DND-41 (cell line): Measurements from ENCODE around the gene EDN2.

Experiments
- ATAC-seq: fragments of 200-7000 bp; cut with Tn5 transposase; 3 replicates; pipeline ENCODE4 v1.9.1; 2021; ENCODE audit warnings: low read depth; ENCODE audit not compliant: insufficient read depth
- DNase-seq: peaks from one replicate; pipeline ENCODE4 v3.0.0-alpha.2; 2020
- H2AFZ ChIP-seq: 2 replicates; pipeline ENCODE4 v1.6.0; 2012; ENCODE audit warnings: low read depth, low read length
- H3K27ac ChIP-seq: 2 replicates; pipeline ENCODE4 v1.5.1; 2012; ENCODE audit warnings: low read length, inconsistent platforms
- H3K27me3 ChIP-seq: fragments of 200-600 bp; sonication (generic); 2 replicates; pipeline ENCODE4 v1.6.0; 2012; ENCODE audit warnings: low read length, mild to moderate bottlenecking, inconsistent platforms; ENCODE audit not compliant: insufficient read depth, poor library complexity
- H3K36me3 ChIP-seq: 2 replicates; pipeline ENCODE4 v1.5.1; 2012; ENCODE audit warnings: low read length, inconsistent platforms; ENCODE audit not compliant: insufficient read depth
- H3K4me1 ChIP-seq: 2 replicates; pipeline ENCODE4 v1.5.1; 2012; ENCODE audit warnings: mild to moderate bottlenecking, low read length; ENCODE audit not compliant: insufficient read depth
- H3K4me2 ChIP-seq: 2 replicates; pipeline ENCODE4 v1.6.0; 2012; ENCODE audit warnings: mild to moderate bottlenecking, moderate library complexity, low read length, inconsistent platforms; ENCODE audit not compliant: insufficient read depth
- H3K4me3 ChIP-seq, 2 experiments: fragments of 200-600 bp in 1 of 2; shearing (Covaris generic) in 1 of 2; 2 replicates each; pipeline ENCODE4 v1.5.1; 2012 to 2016; ENCODE audit warnings: inconsistent platforms in 2 of 2, low read length in 2 of 2, mild to moderate bottlenecking in 2 of 2, low read depth in 1 of 2, moderate library complexity in 1 of 2
- H3K79me2 ChIP-seq: 2 replicates; pipeline ENCODE4 v1.6.0; 2012; ENCODE audit warnings: low read length, inconsistent platforms; ENCODE audit not compliant: insufficient read depth
- H3K9ac ChIP-seq: 2 replicates; pipeline ENCODE4 v1.6.0; 2012; ENCODE audit warnings: low read depth, mild to moderate bottlenecking, inconsistent platforms, low read length, moderate library complexity
- H3K9me3 ChIP-seq: 2 replicates; pipeline ENCODE4 v1.5.1; 2012; ENCODE audit warnings: low read length, moderate library complexity, mild to moderate bottlenecking, inconsistent platforms; ENCODE audit not compliant: insufficient read depth, severe bottlenecking
- H4K20me1 ChIP-seq: 2 replicates; pipeline ENCODE4 v1.6.0; 2012; ENCODE audit warnings: low read length; ENCODE audit not compliant: insufficient read depth
- EZH2 ChIP-seq: IDR thresholded peaks from 3 replicates; pipeline ENCODE4 v1.6.1; 2012; ENCODE audit warnings: borderline replicate concordance, low read depth, mild to moderate bottlenecking, moderate library complexity, low read length, inconsistent platforms; ENCODE audit not compliant: severe bottlenecking
- TF ChIP-seq, protein P1 (sequence below): IDR thresholded peaks from 2 replicates; pipeline ENCODE4 v1.5.1; 2012; ENCODE audit warnings: borderline replicate concordance, low read length, moderate library complexity, mild to moderate bottlenecking; ENCODE audit not compliant: poor library complexity, severe bottlenecking; ENCODE audit errors: extremely low read depth

The EDN2 gene

DNA sequence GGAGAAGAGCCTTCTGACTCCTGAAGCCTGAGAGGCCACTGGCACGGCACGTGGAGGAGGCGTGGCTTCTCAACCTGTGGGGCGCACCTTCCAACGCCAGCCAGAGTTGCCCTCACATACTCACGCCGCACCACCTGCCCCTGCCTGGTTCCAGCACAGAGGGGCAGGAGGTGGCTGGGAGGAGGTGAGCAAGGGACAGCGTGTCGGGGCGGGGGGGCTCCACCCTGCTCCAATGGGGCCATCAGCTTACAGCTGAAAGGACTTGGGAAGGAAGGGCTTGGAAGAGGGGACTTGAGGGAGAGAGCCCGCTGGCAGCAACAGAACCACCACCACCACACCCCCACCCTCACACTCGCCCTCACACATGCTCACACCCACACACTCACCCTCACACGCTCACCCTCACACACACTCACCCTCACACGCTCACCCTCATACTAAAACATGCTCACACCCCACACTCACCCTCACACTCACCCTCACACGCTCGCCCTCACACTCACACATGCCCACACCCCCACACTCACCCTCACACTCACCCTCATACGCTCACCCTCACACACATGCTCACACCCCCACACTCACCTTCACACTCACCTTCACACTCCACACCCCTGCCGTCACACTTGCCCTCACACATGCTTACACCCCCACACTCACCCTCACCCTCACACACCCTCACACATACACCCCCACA is 41.6 kb upstream of the EDN2 start:
- Histone ChIP-seq H3K9ac (no peak overlapping the region), H3K9me3 (no peaks in the 10 kb centered on the region), H4K20me1 (peaks cover 92% of the 10 kb centered on the region), H3K36me3 (peaks cover 84% of the 10 kb centered on the region), H3K79me2 (peaks cover 46% of the 10 kb centered on the region), H3K27ac (no peak overlapping the region), H3K4me2 (no peak overlapping the region), H3K27me3 (no peaks in the 10 kb centered on the region), H2AFZ (no peak overlapping the region), H3K4me1 (no peaks in the 10 kb centered on the region), H3K4me3 (no peak overlapping the region)
- ATAC-seq (no peak), DNase-seq (no peak)
- TF ChIP-seq EZH2 = no peak
- TF ChIP-seq, protein P1, sequence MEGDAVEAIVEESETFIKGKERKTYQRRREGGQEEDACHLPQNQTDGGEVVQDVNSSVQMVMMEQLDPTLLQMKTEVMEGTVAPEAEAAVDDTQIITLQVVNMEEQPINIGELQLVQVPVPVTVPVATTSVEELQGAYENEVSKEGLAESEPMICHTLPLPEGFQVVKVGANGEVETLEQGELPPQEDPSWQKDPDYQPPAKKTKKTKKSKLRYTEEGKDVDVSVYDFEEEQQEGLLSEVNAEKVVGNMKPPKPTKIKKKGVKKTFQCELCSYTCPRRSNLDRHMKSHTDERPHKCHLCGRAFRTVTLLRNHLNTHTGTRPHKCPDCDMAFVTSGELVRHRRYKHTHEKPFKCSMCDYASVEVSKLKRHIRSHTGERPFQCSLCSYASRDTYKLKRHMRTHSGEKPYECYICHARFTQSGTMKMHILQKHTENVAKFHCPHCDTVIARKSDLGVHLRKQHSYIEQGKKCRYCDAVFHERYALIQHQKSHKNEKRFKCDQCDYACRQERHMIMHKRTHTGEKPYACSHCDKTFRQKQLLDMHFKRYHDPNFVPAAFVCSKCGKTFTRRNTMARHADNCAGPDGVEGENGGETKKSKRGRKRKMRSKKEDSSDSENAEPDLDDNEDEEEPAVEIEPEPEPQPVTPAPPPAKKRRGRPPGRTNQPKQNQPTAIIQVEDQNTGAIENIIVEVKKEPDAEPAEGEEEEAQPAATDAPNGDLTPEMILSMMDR = no peak

DNA sequence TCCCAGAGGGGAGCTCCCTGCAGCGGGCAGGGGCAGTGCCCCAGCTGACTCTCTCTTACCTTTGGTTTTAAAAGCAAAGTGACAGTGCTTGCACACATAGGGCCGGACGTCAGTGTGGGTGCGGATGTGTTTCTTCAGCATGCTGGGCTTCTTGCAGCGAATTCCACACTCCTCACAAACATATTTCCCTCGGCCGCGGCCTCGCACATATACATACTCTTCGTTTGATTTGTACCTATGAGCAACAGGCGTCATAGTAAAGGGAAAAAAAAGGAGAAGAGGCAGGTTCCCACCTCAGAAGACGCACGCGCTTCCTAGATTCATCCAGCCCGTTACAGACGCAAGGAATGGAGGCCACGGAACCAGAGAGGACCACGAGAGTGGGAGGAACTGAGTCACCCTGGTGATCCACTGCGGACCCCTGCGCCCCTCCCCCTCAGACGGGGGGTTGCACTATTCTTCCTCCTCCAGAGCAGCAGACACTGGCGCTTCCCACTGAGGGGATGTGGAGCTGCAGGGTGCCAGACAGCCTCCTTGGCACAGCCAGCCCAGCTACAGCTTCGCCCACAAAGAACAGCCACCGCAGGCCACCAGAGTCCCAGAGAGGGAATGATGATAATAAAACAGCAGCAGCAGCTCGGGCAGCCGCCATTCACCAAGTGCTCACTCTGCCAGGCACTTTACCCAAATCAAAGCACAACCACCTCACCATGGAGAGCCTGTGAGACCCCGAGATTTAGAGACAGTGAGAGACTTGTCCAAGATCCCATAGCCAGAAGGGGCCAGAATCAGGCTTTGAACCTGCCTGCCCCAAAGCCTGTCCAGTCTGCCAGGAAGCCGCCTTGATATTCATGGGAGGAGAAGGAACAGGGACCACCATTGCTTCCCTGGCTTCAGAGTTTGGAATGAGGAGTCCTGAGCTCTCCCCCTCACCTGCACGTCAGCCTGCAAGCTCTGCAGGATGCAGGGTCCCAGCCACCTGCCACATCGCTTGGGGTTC is 40.5 kb upstream of the EDN2 start:
- ATAC-seq = no peak

DNA sequence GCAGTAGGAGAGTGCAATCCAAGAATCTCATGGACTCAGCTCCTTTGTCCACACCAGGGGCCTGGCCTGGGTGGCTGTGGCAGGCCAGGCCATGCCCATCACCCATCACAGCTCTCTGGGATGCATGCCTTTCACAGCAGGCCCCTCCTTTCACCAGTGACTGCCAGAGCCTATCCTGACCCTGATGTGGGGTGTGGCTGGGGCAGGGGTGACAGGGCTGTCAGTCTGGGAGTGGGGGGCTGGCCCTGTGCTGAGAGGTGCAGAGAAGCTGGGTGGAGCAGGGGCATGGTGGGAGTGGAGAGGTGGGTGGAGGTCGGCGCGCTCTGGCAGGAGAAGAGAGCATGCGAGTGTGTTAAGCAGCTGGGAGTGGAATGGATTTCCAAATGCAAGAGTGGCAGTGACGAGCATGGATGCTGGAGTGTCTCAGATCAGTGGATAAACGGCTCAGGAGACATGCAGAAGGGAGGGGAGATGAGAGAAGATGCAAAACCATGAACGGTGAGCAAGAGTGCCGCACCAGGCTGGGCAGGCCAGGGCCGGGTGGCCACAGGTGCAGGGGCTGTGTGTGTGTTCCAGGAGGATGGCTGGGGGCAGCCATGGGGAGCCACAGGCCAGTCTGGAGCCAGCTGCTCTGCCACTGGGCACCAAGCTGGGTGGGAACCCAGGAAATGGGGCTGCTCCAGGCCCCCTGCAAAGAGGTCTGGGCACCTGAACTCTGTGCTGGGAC is 39.6 kb upstream of the EDN2 start:
- Histone ChIP-seq H3K79me2 (peaks cover 31% of the 10 kb centered on the region), H3K4me3 (no peak overlapping the region), H3K27ac (no peak overlapping the region), H4K20me1 (peaks cover 87% of the 10 kb centered on the region), H3K27me3 (no peaks in the 10 kb centered on the region), H3K9ac (no peak overlapping the region), H3K4me1 (no peaks in the 10 kb centered on the region), H3K9me3 (no peaks in the 10 kb centered on the region), H3K36me3 (peaks cover 87% of the 10 kb centered on the region), H2AFZ (no peak overlapping the region), H3K4me2 (no peak overlapping the region)
- TF ChIP-seq, protein P1 = no peak
- no peak for TF ChIP-seq EZH2
- ATAC-seq (no peak), DNase-seq (no peak)

More for the DNA sequence above, 40.5 kb upstream of the EDN2 start:
- Histone ChIP-seq H3K36me3 (peaks cover 83% of the 10 kb centered on the region), H3K4me2 (no peak overlapping the region), H2AFZ (no peak overlapping the region), H3K27me3 (no peaks in the 10 kb centered on the region), H3K9me3 (no peaks in the 10 kb centered on the region), H3K4me3 (no peak overlapping the region), H3K9ac (no peak overlapping the region), H3K79me2 (peaks cover 38% of the 10 kb centered on the region), H4K20me1 (peaks cover 90% of the 10 kb centered on the region), H3K27ac (no peak overlapping the region), H3K4me1 (no peaks in the 10 kb centered on the region)
- no peak for TF ChIP-seq EZH2
- TF ChIP-seq, protein P1 = no peak
- no peak for DNase-seq
